Fibroblast of skin of abdomen (primary cell): ENCODE data around the gene SHISA3. TPM values are rescaled to one million over a fixed set of nuclear protein-coding genes. Genes with fewer than 3 reads are reported as not detected.
"Not testable (repeated sequence)": the region's sequence is repeated elsewhere in the genome, so short reads cannot be mapped to it uniquely, and the experiment has no call there.

Experiments
- DNase-seq: peaks from one replicate; pipeline ENCODE4 v3.0.0-alpha.2; 2013
- polyA plus RNA-seq, 2 experiments: library from polyadenylated mRNA; unstranded; fragments of 120-200 nt; gene quantifications; one replicate each; pipeline ENCODE4 v1.2.1, GENCODE V29; 2013; ENCODE audit not compliant: insufficient read length in 2 of 2

Gene SHISA3
- 2.7 TPM for polyA plus RNA-seq (2013, experiment 1 of 2; ENCODE audit: insufficient read length)
- 3.3 TPM for polyA plus RNA-seq (2013, experiment 2 of 2; ENCODE audit: insufficient read length)

DNA sequence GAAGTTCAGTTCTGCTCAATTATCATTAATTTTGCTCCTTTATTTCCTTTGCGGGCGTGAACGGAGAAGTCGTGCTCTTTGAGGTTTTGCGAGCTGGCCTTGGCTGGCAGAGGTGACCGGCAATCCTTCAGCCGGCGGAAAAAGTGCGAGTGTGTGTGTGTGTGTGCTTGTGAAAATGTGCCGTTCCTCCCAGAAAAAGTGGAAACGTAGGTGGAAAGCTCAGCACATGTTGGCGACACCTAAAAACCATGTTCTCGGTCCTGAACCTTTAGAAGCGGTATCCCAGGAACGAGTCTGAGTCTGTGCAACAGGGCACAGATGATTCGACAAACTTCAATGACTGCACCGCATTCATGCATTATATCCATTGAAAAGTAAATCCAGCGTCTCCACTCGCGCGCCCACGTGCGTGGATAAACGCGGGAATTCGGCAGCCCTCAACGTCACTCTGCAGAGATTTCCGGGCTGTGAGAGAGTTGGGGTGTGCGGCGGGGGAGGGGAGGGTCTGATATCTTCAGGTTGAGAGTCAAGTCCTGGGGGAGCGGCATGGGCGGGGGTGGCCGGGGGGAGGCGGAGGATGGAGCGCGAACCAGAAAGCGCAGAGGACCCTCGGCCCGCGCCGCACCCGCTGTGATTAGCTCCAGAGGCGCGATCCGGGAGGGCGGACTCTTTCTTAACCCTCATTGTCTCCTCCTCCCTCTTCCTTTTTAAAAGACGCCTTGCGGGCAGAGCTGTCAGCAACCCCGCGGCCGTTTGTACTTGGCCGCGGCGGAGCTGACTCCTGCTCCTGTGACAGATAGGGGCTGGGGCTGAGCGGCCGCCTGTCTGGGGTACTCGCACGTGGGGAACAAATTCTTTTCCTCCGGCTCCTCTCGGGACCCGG lies at the start of gene SHISA3:
TSS of gene SHISA3 (plus strand) at position 737 of the 883 bp plus-strand sequence. CDS start 569 bp downstream, outside the sequence.
- peak; percentile 35 for DNase-seq

DNA sequence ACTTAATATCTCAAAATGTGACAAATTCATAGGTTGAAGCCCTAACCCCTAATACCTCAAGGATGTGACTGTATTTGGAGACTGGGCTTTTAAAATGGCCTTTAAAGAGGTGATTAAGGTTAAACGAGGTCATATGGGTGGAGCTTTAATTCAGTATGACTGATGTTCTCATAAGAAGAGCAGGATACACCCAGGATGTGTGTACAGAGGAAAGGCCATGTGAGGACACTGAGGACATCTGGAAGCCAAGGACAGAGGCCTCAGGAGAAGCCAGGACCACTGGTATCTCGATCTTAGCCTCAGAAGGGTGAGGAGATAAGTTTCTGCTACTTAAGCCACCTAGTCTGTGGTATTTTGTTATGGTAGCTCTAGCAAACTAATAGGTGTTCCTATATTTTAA lies 49.0 kb upstream of the SHISA3 start:
- no peak for DNase-seq

DNA sequence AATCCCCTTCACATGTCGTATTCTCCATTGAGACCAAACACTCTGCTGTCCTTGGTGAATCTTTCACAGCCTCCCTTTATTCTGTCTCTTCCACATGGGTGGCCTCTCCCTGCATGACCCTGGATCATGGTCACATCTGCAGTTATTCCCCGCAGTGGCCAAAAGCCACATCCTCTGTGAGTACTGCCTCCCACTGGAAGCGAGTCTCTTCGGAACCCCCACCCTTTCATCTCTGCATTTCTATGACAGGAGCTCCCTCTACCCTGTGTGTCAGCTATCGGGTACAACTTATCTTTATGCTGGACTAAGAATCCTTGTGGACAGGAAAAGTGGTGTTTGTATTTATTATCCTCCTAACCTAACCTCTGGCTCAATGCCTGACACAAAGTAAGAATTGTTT lies 48.6 kb upstream of the SHISA3 start:
- DNase-seq = no peak

DNA sequence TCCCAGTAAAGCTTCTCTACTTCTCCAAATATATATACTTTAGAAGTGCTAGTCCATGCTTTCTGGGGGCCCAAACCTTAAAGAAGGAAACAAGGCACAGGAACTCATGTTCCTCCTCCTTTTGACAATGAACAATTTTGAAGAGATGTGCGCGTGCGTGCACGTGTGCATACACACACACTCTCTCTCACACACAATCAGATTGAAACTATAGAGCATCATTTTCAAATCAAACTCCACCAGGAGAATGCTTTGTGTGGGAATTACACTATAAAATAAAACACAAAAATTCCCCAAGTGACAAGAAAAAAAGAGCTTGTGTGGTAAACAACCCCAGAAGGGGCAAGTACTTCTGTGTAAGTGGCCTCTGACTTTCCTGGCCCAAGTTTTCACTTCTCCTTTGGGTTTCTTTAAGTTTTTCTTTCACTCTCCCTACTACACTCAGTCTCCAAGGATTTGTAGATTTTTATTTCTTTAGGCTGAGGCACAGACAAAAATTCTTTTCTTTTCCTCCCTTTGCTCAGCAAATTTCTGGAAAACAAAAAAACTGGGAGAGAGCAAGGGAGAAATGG lies 46.6 kb upstream of the SHISA3 start:
- DNase-seq = no peak

DNA sequence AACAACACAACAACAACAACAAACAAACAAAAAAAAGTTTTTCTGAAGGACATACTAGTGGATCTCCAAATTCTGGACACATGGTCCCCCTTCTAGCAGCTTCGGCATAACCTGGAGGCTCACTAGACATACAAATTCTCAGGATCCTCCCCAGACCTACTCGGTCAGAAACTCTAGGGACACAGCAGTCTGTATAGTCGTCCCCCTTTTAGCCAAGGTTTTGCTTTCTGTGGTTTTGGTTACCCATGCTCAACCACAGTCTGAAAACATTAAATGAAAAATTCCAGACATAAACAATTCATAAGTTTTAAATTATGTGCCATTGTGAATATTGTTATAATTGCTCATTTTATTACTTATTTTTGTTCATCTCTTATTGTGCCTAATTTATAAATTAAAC lies 45.2 kb upstream of the SHISA3 start:
- DNase-seq = no peak

DNA sequence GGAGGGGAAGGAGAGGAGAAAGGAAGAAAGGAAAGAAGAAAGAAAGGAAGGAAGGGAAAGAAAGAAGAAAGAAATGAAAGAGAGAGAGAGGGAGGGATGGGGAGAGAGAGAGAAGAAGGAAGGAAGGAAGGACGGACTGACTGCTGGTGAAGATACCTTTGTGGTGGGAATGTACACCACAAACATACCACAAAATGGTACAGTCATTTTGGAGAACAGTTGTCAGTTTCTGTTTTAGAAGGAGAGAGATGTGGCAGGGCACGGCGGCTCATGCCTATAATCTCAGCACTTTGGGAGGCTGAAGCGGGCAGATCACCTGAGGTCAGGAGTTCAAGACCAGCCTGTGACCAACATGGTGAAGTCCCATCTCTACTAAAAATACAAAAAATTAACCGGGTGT lies 40.0 kb upstream of the SHISA3 start:
- DNase-seq = no peak

DNA sequence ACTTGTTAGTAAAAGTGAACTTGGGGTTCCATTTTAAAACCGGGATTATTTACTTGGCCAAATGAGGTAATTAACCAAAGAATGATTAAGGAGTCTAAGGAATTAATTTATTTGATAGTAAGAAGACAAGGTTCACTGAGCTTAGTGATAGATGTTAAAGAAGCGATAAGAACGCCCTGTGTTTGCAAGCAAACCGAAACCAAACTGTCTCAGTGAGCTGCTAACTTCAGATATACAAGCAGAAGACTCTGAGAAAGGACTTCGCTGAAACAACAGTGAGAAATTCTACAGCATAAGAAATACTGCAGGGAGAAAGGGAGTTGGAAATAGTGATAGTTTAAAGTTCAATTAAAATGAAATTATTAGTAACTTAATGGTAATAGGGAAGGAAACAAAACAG lies 37.6 kb upstream of the SHISA3 start:
- DNase-seq = no peak

DNA sequence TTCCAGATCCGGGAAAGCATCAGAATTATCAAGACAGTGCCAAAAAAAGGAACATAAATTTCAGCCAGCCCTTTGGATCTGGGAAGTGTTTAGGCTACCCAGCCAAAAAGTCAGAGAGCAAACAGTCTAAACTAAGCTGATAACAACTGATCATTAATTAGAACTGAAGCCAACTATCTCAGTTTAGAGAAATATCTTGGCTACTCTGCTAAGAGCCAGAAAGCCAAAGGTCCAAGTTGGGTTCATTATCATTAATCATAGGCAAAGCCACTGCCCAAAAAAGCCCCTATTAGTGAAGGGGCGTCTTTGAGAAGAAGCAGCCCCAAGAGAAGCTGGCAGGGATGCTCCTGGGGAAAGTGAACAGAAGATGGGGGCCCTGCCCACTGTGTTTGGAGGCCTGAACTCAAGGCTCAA lies 37.0 kb upstream of the SHISA3 start:
- no peak for DNase-seq

DNA sequence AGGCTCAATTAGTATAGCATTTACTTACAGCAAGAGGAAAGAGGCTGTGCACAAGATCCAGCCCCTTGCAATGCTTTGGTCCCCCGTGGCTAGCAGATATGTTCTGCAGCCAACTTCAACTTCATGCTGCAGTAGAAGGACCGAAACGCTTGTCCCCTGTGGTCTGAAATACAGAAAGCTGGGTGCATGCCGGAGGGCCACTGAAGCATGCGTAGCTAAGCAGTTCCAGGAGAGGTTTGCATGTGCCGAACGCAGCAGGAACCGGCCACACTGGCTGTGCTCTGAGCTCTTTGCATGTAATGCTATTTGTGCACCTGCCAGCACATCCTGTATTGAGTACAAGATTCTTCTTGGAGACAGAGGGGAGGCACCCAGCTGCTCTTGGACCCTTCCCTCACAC lies 35.8 kb upstream of the SHISA3 start:
- no peak for DNase-seq

DNA sequence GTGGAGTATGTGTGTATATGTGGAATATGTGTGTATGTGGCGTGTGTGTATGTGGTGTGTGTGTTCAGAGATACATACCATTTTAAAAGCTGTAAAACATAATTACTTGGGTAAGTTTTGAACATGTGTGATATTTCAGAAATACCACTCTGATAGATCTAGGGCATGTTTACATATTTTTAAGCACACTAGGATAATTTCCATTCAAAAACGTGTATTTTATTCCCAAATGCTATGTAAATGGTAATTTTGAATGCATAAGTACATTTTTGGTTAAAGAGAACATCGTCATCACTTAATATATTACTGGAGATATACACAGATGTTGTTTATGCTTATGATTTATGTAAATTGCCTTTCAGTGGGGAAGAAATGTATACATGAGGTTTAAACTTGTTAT lies 34.7 kb upstream of the SHISA3 start:
- DNase-seq = no peak

DNA sequence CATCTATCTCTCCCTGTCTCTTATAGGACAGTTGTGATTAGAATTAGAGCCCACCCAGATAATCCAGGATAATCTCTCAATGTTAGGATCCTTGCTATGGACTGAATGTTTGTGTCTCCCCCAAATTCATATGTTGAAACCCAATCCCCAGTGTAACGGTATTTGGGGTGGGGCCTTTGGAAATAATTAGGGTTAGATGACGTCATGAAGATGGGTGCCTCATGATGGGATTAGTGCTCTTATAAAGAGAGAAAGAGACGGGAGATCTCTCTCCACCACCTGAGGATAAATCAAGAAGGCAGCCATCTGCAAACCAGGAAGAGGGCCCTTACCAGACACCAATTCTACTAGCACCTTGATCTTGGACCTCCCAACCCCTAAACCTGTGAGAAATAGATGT lies 33.7 kb upstream of the SHISA3 start:
- DNase-seq = no peak

DNA sequence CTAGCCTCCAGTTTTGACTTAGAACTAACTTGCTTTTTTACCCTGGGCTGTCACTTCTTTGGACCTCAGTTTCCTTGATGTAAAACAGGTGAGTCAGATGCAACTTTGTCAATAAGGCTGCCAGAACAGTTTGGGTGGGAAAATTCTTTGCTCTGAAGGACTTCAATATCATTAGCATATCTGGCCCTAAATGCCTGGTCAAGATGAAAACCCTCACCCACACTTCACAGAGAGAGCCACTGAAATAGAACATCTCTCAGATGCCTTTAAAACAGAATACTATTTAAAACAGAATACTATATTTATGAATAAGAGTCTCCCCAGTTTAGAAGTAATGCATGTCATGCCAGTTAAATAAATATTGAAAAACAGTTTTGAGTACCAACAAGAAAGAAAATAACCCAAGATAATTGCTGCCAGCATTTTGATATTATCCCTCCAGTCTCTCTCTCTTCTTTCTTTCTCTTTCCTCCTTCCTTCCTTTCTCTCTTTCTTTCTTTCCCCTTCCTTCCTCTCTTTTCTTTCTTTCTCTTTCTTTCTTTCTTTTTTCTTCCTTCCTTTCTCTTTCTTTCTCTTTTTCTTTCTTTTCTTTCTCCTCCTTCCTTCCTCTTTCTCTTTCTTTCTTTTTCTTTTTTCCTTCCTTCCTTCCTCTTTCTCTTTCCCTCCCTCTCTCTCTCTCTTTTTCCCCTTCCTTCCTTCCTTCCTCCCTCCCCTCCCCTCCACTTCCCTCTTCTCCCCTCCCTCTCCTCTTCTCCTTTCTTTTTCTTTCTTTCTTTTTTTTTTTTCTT lies 32.8 kb upstream of the SHISA3 start:
- DNase-seq = no peak

DNA sequence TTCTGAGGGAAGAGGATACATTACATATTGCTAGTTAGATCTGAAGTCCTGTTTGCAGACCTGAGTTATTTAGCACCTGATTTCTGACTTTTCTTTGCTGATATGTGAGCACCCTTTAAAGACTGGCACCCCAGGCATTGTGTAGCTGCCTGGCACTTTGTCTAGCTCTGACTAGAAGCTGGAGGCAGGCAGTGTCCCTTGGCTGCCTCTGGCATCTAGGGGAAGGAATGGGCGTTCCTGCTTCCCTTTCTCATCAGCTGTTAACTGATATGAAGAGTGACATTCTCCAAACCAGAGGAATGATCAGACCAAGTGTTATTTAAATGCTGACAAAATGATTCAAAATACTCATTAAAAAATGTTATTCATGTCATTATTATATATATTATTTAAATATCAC lies 30.3 kb upstream of the SHISA3 start:
- DNase-seq = no peak

DNA sequence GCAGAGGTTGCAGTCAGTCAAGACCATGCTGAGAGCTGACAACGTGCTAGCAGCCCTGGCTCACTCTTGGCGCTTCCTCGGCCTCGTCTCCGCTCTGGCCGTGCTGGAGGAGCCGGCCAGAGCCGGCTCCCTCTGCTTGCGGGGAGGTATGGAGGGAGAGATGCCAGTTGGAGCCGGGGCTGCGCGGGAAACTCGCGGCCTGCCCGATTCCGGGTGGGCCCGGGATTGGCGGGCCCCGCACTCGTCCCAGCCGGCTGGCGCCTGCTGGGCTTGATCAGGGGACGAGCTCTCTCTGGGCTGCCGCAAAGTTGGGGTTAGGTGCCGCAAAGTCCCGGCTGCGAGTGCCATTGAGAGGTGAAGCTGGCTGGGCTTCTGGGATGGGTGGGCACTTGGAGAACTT lies 27.8 kb upstream of the SHISA3 start:
- DNase-seq = no peak

DNA sequence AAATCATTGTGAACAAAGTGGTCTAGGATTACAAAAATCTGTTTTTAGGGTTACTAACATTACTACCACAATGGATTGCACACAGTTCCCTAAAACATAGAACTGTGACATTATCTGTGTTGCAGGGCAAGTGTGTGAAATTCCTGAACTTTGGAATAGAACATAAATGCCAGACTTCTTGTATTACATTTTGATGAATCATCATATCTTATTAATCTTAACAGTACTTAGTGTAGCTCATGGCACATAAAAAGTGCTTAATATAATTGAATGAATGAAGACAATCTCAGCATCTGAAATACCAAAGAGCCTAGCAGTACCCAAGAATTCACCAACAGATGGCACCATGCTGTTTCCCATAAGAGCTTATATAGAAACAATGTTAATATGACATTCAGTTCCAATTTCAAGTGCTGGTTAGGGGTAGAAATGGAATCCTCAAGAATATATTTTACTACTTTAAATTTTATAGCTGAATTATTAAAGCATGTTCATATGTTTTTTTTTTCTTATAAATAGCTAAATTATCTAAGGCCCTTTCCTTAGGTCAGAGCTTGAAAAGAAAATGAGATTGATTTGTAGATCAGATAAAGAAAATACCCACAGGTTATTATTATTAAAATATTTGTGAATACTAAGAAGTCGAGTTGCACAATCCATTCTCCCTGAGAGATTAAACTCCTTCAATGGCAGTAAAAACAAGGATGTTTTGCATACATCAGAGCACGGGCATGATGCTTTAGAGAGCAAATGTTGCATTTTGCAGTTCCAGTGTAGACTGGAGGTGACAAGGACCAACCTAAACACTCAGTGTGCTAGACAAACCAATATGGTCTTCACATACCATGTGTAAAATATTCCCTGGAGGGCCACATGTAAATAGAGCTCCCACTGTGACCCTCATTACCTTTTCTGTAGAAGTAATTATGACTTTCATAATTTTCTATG lies 25.7 kb upstream of the SHISA3 start:
- DNase-seq = peak; percentile 52

DNA sequence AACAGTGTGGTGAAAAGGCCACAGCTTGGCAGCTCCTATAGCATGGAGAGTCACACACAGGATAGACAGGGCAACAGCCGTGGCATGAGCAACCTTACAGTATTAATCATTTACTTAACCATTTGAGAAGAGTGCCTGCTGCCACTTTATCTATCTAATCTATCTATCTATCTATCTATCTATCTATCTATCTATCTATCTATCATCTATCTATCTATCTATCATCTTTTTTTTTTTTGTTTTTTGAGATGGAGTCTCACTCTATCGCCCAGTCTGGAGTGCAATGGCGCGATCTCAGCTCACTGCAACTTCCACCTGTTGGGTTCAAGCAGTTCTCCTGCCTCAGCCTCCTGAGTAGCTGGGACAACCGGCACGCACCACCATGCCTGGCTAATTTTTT lies 25.0 kb upstream of the SHISA3 start:
- not testable (repeated sequence) for DNase-seq

DNA sequence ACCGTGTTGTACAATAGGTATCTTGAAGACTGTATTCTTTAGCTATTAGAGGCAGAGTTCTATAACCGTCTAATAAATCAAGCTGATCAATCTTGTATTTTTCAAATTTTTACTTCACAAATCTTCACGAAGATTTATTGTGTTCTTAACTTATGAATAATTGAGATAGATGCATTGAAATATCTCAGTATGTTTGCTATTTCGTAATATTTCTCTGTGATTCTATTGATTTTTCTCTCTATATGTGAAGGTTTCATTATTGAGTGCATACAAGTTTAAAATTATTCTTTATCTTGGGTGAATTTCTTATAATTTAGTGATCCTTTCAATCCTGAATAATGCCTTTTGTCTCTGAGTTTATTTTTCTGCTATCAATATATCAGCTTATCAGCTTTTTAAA lies 19.8 kb upstream of the SHISA3 start:
- DNase-seq = no peak

DNA sequence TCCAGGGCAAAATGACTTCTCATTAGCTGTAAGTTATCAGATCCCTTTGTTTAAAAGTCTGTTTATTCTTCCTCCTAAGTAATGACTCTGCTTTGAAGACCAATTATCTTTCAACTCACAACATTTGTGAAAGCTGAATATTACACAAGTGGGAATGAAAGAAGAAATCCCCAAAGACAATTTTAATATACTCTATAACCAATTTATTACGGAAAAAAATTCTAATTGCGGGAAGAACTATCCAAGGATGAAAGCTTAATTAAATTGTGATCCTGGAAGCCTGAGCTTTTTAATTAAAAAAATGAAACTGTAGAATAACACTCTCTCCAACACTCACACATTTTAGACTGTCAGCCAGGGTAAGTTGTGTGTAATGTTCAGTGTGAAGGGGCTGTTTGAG lies 15.6 kb upstream of the SHISA3 start:
- no peak for DNase-seq

DNA sequence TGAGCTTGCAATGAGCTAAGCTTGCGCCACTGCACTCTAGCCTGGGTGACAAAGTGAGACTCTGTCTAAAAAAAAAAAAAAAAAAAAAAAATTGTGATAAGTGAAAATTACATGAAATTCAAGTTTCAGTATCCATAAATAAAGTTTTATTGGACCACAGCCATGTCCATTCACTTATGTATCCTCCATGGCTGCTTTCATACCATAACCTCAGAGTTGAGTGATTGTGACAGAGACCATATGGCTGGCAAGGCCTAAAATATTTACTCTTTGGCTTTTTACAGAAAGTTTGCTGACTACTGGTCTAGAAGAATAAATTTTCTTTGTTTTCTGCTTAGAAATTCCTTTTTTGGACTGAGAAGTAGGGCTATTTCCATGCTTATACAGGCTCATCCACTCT lies 11.8 kb upstream of the SHISA3 start:
- peak; percentile 9 for DNase-seq

DNA sequence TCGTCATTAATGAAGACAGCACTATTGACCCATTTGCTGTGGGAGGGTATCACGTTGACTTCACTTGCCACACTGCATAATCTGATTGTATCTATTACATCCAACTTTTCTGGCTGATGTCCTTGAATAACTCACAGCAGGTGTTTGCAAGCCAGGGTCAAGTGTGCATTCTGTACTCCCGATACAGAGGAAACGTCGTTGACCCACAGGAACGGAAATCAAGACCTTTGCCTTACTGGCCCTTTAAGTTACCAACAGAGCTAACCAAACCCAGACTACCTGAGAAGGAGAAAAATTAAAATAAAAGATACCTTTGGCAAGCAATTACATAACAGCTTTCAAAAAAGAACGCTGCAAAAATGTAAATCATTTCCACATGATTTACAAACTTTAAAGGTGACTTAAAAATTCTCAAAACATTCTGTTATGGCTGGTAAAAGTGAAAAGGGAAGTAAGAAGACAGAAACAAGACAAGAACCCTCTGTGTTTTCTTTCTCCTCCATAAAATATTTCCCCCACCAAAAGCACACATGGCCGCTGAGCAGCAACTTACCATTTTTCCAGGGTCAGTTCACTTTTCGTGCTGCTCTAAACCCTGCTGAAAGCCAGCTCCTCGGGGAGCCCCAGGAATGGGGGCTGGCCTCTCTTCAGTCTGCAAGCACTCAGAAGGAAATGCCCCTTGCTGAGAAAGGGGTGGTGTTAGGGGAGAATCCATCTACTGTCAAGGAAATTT lies 6.5 kb upstream of the SHISA3 start:
- DNase-seq = no peak

DNA sequence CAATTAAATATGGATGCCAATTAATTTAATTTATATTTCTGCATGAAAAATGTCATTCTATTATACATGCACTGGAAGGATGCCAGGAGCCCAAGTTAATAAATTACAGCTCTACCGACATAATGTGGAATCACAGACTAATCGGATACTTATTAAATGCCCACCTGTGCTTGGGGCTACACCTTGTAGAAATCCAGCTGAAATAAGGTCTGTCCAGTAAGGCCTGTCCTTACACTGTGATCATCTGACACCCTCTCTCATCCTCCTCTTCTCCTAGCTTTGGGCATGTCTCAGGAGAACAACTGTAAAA lies 6.0 kb upstream of the SHISA3 start:
- DNase-seq = no peak

DNA sequence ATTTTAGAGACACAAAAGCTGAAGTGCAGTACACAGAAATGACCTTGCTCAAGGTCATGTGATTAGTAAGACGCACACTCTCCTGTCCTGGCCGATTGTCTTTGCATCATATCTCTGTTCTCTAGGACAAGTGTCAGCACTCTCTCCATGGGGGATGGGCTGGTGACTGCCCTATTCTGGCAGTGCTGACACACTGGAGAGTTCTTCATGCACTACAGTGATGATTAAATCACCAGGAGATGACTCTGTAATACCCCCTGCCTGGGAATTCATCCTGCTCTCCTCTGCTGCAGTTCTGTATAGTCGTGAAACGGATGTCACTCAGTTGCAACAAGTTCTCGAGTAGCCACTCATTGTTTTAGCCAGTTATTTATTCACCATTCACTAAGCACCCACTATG lies 5.3 kb upstream of the SHISA3 start:
- DNase-seq = no peak
